Sigmoid colon (tissue), 7 donors: ENCODE results near the gene HSPB9. TPM values are rescaled to one million over a fixed set of nuclear protein-coding genes. Genes with fewer than 3 reads are reported as not detected.

Source experiments
- DNase-seq: peaks from one replicate; pipeline ENCODE4 v3.0.0-alpha.2; 2019
- H3K27ac ChIP-seq, 4 donors: fragments of 200-600 bp; sonication (generic); one replicate each; pipeline ENCODE4 v1.5.1; 2016 to 2019; ENCODE audit warnings: mild to moderate bottlenecking in 1 of 4
- H3K27me3 ChIP-seq, 3 donors: fragments of 200-600 bp; sonication (generic); one replicate each; pipeline ENCODE4 v1.5.1; 2019; ENCODE audit warnings: mild to moderate bottlenecking in 1 of 3
- H3K36me3 ChIP-seq, 4 donors: fragments of 200-600 bp; sonication (generic); one replicate each; pipeline ENCODE4 v1.5.1; 2016 to 2019
- H3K4me1 ChIP-seq, 4 donors: fragments of 200-600 bp; sonication (generic); one replicate each; pipeline ENCODE4 v1.5.1; 2017 to 2019
- H3K4me3 ChIP-seq, 4 donors: fragments of 200-600 bp; sonication (generic); one replicate each; pipeline ENCODE4 v1.5.1; 2017 to 2019; ENCODE audit warnings: mild to moderate bottlenecking in 2 of 4, moderate library complexity in 1 of 4
- H3K9me3 ChIP-seq, 4 donors: fragments of 200-600 bp in 3 of 4; sonication (generic) in 3 of 4; one replicate each; pipeline versions ENCODE4 v1.5.1 to v1.6.1; 2013 to 2019
- EP300 ChIP-seq, 4 donors: sonication (generic); formaldehyde crosslinking; IDR thresholded peaks; one replicate each; pipeline ENCODE4 v1.6.1; 2017; ENCODE audit warnings: antibody characterized with exemption in 4 of 4
- POLR2A ChIP-seq, 2 donors: fragments of 450-650 bp; IDR thresholded peaks; one replicate each; pipeline ENCODE4 v1.6.1; 2016; ENCODE audit warnings: antibody characterized with exemption in 2 of 2, mild to moderate bottlenecking in 2 of 2, moderate library complexity in 2 of 2
- POLR2AphosphoS5 ChIP-seq, 4 donors: sonication (generic); formaldehyde crosslinking; IDR thresholded peaks; one replicate each; pipeline ENCODE4 v1.6.1; 2017; ENCODE audit warnings: antibody characterized with exemption in 4 of 4
- WGBS, 2 donors: extraction: QIAGEN DNeasy Blood & Tissue Kit; methylation state at CpG; one replicate each; pipeline ENCODE4 v1.1.7; 2013; 5-methylcytosine and 5-hydroxymethylcytosine counted together
- intact Hi-C: fragments of 100-400 bp; cut with DNase I; formaldehyde crosslinking; loops from one replicate; pipeline ENCODE4 v1.15.1; 2023
- polyA plus RNA-seq, 3 donors: library from polyadenylated mRNA; stranded (reverse); fragments of 200-250 nt; gene quantifications; one replicate each; pipeline ENCODE4 v1.2.3, GENCODE V29; 2013
- total RNA-seq, 4 donors: library from RNA; depleted of rRNA; stranded (reverse); fragments of >200 nt; gene quantifications; one replicate each; pipeline ENCODE4 v1.1.0, GENCODE V29; 2016
- TF ChIP-seq, protein P1 (sequence below), 4 experiments: fragments of 450-650 bp in 3 of 4; fragments of 200-600 bp in 1 of 4; IDR thresholded peaks; one replicate each; pipeline ENCODE4 v1.5.1; 2016 to 2019; ENCODE audit warnings: antibody characterized with exemption in 4 of 4, mild to moderate bottlenecking in 3 of 4, moderate library complexity in 2 of 4
- donor health status: healthy with polysubstance abuse.
- donor health status: Bipolar disorder and iron deficiency.
- donor health status: healthy.

Gene HSPB9
- total and polyA plus RNA-seq, 7 donors = 0.10 to 0.83 (median 0.38) TPM; not detected in 3

DNA sequence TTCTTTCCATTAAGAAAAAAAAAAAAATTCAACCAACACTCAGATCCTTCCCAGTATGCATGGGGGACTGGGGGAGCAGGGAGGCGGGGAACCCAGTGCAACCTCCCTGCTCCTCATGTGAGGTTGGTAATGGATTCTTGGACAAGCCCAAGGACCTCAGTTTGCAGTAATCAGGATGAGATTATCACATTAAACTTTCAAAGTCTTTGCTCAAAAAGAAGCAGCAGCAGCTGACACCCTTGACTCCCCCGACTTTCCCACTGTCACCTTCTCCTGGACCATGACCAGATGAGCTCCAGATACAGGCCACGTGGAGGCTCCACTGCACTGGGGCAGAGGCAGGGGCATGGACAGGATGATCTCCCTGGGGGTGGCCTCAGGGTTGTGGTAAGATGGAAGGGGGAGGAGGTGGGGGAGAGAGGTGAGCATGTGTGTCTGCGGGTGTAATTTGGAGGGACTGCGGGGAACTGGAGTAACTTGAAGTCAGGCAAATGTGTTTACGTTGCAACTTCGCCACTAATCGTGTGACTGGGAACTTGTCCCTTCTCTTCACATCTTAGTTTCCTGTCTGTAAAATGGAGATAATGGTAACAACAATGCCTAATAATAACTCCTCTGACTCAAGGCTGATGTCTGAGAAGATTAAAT lies 44.1 kb upstream of the HSPB9 start:
- intact Hi-C loops = no loop called here
- peaks cover 0 to 10% (median 0%) of the 10 kb centered on the region in 3 donors for H3K27me3 ChIP-seq
- DNase-seq = no peak
- TF ChIP-seq POLR2AphosphoS5 (IDR thresholded peaks at IDR 0.05) = no peak
- TF ChIP-seq, protein P1, sequence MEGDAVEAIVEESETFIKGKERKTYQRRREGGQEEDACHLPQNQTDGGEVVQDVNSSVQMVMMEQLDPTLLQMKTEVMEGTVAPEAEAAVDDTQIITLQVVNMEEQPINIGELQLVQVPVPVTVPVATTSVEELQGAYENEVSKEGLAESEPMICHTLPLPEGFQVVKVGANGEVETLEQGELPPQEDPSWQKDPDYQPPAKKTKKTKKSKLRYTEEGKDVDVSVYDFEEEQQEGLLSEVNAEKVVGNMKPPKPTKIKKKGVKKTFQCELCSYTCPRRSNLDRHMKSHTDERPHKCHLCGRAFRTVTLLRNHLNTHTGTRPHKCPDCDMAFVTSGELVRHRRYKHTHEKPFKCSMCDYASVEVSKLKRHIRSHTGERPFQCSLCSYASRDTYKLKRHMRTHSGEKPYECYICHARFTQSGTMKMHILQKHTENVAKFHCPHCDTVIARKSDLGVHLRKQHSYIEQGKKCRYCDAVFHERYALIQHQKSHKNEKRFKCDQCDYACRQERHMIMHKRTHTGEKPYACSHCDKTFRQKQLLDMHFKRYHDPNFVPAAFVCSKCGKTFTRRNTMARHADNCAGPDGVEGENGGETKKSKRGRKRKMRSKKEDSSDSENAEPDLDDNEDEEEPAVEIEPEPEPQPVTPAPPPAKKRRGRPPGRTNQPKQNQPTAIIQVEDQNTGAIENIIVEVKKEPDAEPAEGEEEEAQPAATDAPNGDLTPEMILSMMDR (IDR thresholded peaks at IDR 0.05) = no peak
- TF ChIP-seq EP300 (IDR thresholded peaks at IDR 0.05) = no peak
- no peak for TF ChIP-seq POLR2A (IDR thresholded peaks at IDR 0.05)
- no peak overlapping the region for H3K27ac ChIP-seq
- H3K36me3 ChIP-seq = no peaks in the 10 kb centered on the region
- 66 to 79% methylated on average over 8 of the region's 8 CpGs for WGBS, 2 donors
- no peaks in the 10 kb centered on the region for H3K9me3 ChIP-seq
- no peaks in the 10 kb centered on the region for H3K4me1 ChIP-seq
- no peak overlapping the region for H3K4me3 ChIP-seq

- intact Hi-C loops = no loop called here
- WGBS, 2 donors = 64 to 80% methylated on average over 2 of the region's 2 CpGs
Measured at GRCh38 chr17:42079541-42079940, 43.1 kb upstream of the HSPB9 start.

GRCh38 chr17:42081516-42082129 lies 41.0 kb upstream of the HSPB9 start:
- H3K9me3 ChIP-seq = no peaks in the 10 kb centered on the region
- 42 to 79% methylated on average over 9 of the region's 9 CpGs for WGBS, 2 donors
- no peak overlapping the region for H3K27ac ChIP-seq
- no peaks in the 10 kb centered on the region for H3K4me1 ChIP-seq
- TF ChIP-seq POLR2AphosphoS5 (IDR thresholded peaks at IDR 0.05) (no peak), POLR2A (IDR thresholded peaks at IDR 0.05) (no peak), EP300 (IDR thresholded peaks at IDR 0.05) (no peak)
- TF ChIP-seq, protein P1 (IDR thresholded peaks at IDR 0.05) = no peak
- no peak overlapping the region for H3K4me3 ChIP-seq
- H3K27me3 ChIP-seq = no peaks in the 10 kb centered on the region
- intact Hi-C loops = no loop called here
- H3K36me3 ChIP-seq = no peaks in the 10 kb centered on the region
- DNase-seq = no peak

More at GRCh38 chr17:42079541-42079940, 43.1 kb upstream of the HSPB9 start:
- TF ChIP-seq, protein P1 (IDR thresholded peaks at IDR 0.05) = no peak
- TF ChIP-seq POLR2AphosphoS5 (IDR thresholded peaks at IDR 0.05) = no peak
- no peak for TF ChIP-seq EP300 (IDR thresholded peaks at IDR 0.05)
- TF ChIP-seq POLR2A (IDR thresholded peaks at IDR 0.05) = no peak
- H3K9me3 ChIP-seq = no peaks in the 10 kb centered on the region
- no peaks in the 10 kb centered on the region for H3K4me1 ChIP-seq
- no peak for DNase-seq
- H3K4me3 ChIP-seq = no peak overlapping the region
- no peak overlapping the region for H3K27ac ChIP-seq
- H3K27me3 ChIP-seq = no peaks in the 10 kb centered on the region
- H3K36me3 ChIP-seq = no peaks in the 10 kb centered on the region

GRCh38 chr17:42087042-42087701 lies 35.4 kb upstream of the HSPB9 start:
- Histone ChIP-seq H3K27ac (no peak overlapping the region), H3K9me3 (no peaks in the 10 kb centered on the region), H3K27me3 (peaks cover 0 to 9% (median 0%) of the 10 kb centered on the region in 3 donors), H3K4me1 (no peaks in the 10 kb centered on the region), H3K36me3 (no peaks in the 10 kb centered on the region), H3K4me3 (no peak overlapping the region)
- TF ChIP-seq, protein P1 (IDR thresholded peaks at IDR 0.05) = no peak
- TF ChIP-seq EP300 (IDR thresholded peaks at IDR 0.05) = no peak
- TF ChIP-seq POLR2AphosphoS5 (IDR thresholded peaks at IDR 0.05) = no peak
- TF ChIP-seq POLR2A (IDR thresholded peaks at IDR 0.05) = no peak
- WGBS, 2 donors = 77 to 85% methylated on average over 7 of the region's 7 CpGs
- DNase-seq = no peak
- intact Hi-C loops = no loop called here
